DND-41 (cell line): ENCODE measurements around the gene HMGN4.

ENCODE experiments used
- ATAC-seq: fragments of 200-7000 bp; cut with Tn5 transposase; 3 replicates; pipeline ENCODE4 v1.9.1; 2021; ENCODE audit warnings: low read depth; ENCODE audit not compliant: insufficient read depth
- DNase-seq: peaks from one replicate; pipeline ENCODE4 v3.0.0-alpha.2; 2020
- H2AFZ ChIP-seq: 2 replicates; pipeline ENCODE4 v1.6.0; 2012; ENCODE audit warnings: low read depth, low read length
- H3K27ac ChIP-seq: 2 replicates; pipeline ENCODE4 v1.5.1; 2012; ENCODE audit warnings: low read length, inconsistent platforms
- H3K27me3 ChIP-seq: fragments of 200-600 bp; sonication (generic); 2 replicates; pipeline ENCODE4 v1.6.0; 2012; ENCODE audit warnings: low read length, mild to moderate bottlenecking, inconsistent platforms; ENCODE audit not compliant: insufficient read depth, poor library complexity
- H3K36me3 ChIP-seq: 2 replicates; pipeline ENCODE4 v1.5.1; 2012; ENCODE audit warnings: low read length, inconsistent platforms; ENCODE audit not compliant: insufficient read depth
- H3K4me1 ChIP-seq: 2 replicates; pipeline ENCODE4 v1.5.1; 2012; ENCODE audit warnings: mild to moderate bottlenecking, low read length; ENCODE audit not compliant: insufficient read depth
- H3K4me2 ChIP-seq: 2 replicates; pipeline ENCODE4 v1.6.0; 2012; ENCODE audit warnings: mild to moderate bottlenecking, moderate library complexity, low read length, inconsistent platforms; ENCODE audit not compliant: insufficient read depth
- H3K4me3 ChIP-seq, 2 experiments: fragments of 200-600 bp in 1 of 2; shearing (Covaris generic) in 1 of 2; 2 replicates each; pipeline ENCODE4 v1.5.1; 2012 to 2016; ENCODE audit warnings: inconsistent platforms in 2 of 2, low read length in 2 of 2, mild to moderate bottlenecking in 2 of 2, low read depth in 1 of 2, moderate library complexity in 1 of 2
- H3K79me2 ChIP-seq: 2 replicates; pipeline ENCODE4 v1.6.0; 2012; ENCODE audit warnings: low read length, inconsistent platforms; ENCODE audit not compliant: insufficient read depth
- H3K9ac ChIP-seq: 2 replicates; pipeline ENCODE4 v1.6.0; 2012; ENCODE audit warnings: low read depth, mild to moderate bottlenecking, inconsistent platforms, low read length, moderate library complexity
- H3K9me3 ChIP-seq: 2 replicates; pipeline ENCODE4 v1.5.1; 2012; ENCODE audit warnings: low read length, moderate library complexity, mild to moderate bottlenecking, inconsistent platforms; ENCODE audit not compliant: insufficient read depth, severe bottlenecking
- H4K20me1 ChIP-seq: 2 replicates; pipeline ENCODE4 v1.6.0; 2012; ENCODE audit warnings: low read length; ENCODE audit not compliant: insufficient read depth
- CTCF ChIP-seq: IDR thresholded peaks from 2 replicates; pipeline ENCODE4 v1.5.1; 2012; ENCODE audit warnings: borderline replicate concordance, low read length, moderate library complexity, mild to moderate bottlenecking; ENCODE audit not compliant: poor library complexity, severe bottlenecking; ENCODE audit errors: extremely low read depth
- EZH2 ChIP-seq: IDR thresholded peaks from 3 replicates; pipeline ENCODE4 v1.6.1; 2012; ENCODE audit warnings: borderline replicate concordance, low read depth, mild to moderate bottlenecking, moderate library complexity, low read length, inconsistent platforms; ENCODE audit not compliant: severe bottlenecking

Gene HMGN4

DNA sequence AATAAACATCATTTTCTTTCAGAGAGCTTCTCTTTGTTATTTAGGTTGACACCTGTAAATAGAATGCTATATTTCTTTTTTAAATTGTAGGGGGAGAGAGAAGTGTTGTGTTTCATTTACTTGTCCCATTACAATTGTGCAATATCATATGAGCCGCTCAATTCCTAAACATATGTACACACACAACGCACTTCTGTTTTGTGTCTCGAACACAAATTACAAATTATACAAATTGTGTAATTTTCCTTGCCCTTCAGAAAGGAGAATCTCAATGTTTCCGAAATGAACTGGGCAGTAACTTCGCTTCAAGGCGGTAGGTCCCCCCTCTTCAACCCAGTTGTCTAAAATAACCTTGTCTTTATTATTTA lies 55.9 kb downstream of the HMGN4 start:
- DNase-seq (no peak), ATAC-seq (no peak)
- Histone ChIP-seq H4K20me1 (peaks cover 9% of the 10 kb centered on the region), H3K9ac (no peak overlapping the region), H2AFZ (no peak overlapping the region), H3K4me1 (peaks cover 24% of the 10 kb centered on the region), H3K79me2 (peaks cover 21% of the 10 kb centered on the region), H3K4me3 (no peak overlapping the region), H3K4me2 (no peak overlapping the region), H3K27ac (no peak overlapping the region), H3K9me3 (no peaks in the 10 kb centered on the region), H3K27me3 (no peaks in the 10 kb centered on the region), H3K36me3 (peaks cover 16% of the 10 kb centered on the region)
- no peak for TF ChIP-seq CTCF
- TF ChIP-seq EZH2 = no peak

DNA sequence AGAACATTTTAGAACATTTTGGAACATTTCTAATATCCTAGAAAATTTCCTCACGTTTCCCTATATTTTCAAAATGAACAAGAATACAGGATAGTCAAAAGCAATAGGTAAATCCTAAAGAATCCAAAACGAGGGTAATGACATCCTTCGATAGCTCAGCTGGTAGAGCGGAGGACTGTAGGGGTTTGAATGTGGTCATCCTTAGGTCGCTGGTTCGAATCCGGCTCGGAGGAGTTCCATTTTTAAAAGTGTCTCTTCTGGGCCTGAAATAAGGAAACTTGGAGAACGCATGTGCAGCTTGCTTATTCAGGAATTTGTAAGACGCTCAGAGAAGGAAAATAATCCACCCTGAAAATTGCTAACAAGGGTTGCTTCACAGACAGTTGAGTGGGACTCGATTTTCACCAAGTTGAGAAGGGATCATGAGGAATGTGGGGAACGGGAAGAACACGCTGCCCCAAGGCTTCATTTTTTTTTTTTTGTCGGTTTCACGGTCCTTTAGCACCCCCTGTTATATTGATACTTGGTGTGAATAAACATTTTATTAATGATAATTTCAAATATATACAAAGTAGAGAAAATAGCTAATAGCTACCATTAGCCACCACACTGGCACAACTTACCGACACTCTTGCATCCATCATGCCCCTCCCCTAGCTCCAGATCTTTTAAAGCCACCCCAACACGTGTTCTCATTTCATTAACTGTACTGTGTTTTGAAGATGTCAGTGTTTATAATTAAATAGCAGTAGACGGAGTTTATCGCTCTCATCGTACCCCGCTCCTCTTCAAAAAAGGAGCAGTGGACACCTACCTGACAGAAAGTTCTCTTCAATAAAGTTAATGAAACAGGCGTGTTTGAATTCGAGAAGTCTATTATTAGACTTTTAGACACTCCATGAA lies 56.8 kb downstream of the HMGN4 start:
- TF ChIP-seq CTCF = no peak
- H3K36me3 ChIP-seq = peaks cover 24% of the 10 kb centered on the region
- H3K9me3 ChIP-seq = no peaks in the 10 kb centered on the region
- peak overlapping the region; percentile 58 to 84; a peak in 3 of 4 replicates for H3K4me3 ChIP-seq
- ATAC-seq (no peak), DNase-seq (no peak)
- peaks cover 9% of the 10 kb centered on the region for H4K20me1 ChIP-seq
- peak overlapping the region; percentile 73 for H3K9ac ChIP-seq
- peaks cover 24% of the 10 kb centered on the region for H3K4me1 ChIP-seq
- peaks cover 21% of the 10 kb centered on the region for H3K79me2 ChIP-seq
- H3K27ac ChIP-seq = peak overlapping the region; percentile 35; the same call in 1 of the 2 replicates
- no peaks in the 10 kb centered on the region for H3K27me3 ChIP-seq
- H3K4me2 ChIP-seq = peak overlapping the region; percentile 93
- H2AFZ ChIP-seq = peak overlapping the region; percentile 79

GRCh38 chr6:26595669-26596269 lies 57.6 kb downstream of the HMGN4 start:
- H3K9me3 ChIP-seq = no peaks in the 10 kb centered on the region
- peaks cover 21% of the 10 kb centered on the region for H3K79me2 ChIP-seq
- H3K27ac ChIP-seq = peak overlapping the region; percentile 61
- H3K27me3 ChIP-seq = no peaks in the 10 kb centered on the region
- H3K4me2 ChIP-seq = peak overlapping the region; percentile 93
- TF ChIP-seq CTCF (peak; percentile 92), EZH2 (no peak)
- H3K4me1 ChIP-seq = peaks cover 24% of the 10 kb centered on the region
- ATAC-seq = peak; percentile 83
- peak; percentile 89 for DNase-seq
- H3K36me3 ChIP-seq = peaks cover 24% of the 10 kb centered on the region
- H2AFZ ChIP-seq = peak overlapping the region; percentile 79
- peak overlapping the region; percentile 73 for H3K9ac ChIP-seq
- peaks cover 9% of the 10 kb centered on the region for H4K20me1 ChIP-seq
- peak overlapping the region; percentile 58 to 84; a peak in 3 of 4 replicates for H3K4me3 ChIP-seq
